ENCODE data around the gene TMEM14A. TPM values are rescaled to one million over a fixed set of nuclear protein-coding genes. Genes with fewer than 3 reads are reported as not detected.
"Not testable (repeated sequence)": the region's sequence is repeated elsewhere in the genome, so short reads cannot be mapped to it uniquely, and the experiment has no call there.

TMEM14A gene
- total RNA-seq, 3 donors from 2014 or later, result 16.5 to 33.2 (median 19.7) TPM

- Histone ChIP-seq H3K4me3 (no peak overlapping the region), H3K4me1 (peaks cover 0 to 8% of the 10 kb centered on the region in 2 donors), H3K9me3 (no peaks in the 10 kb centered on the region), H3K27ac (no peak overlapping the region), H3K36me3 (no peaks in the 10 kb centered on the region), H3K27me3 (no peaks in the 10 kb centered on the region)
- no peak for TF ChIP-seq CTCF (IDR thresholded peaks at IDR 0.05)
- TF ChIP-seq POLR2A (IDR thresholded peaks at IDR 0.05), result no peak
- no peak for TF ChIP-seq POLR2AphosphoS5 (IDR thresholded peaks at IDR 0.05)
- DNase-seq (ENCODE audit: low spot score in 2 of 2), result no peak
- intact Hi-C loops (cut with DNase I; ENCODE audit: low total_unique reads), result no loop called here
Observed at GRCh38 chr6:52674666-52675065, 3.8 kb downstream of the TMEM14A start.

- Histone ChIP-seq H3K27ac (no peak overlapping the region), H3K4me3 (no peak overlapping the region), H3K36me3 (no peaks in the 10 kb centered on the region), H3K4me1 (peaks cover 0 to 8% of the 10 kb centered on the region in 2 donors), H3K27me3 (no peaks in the 10 kb centered on the region), H3K9me3 (no peaks in the 10 kb centered on the region)
- no peak for DNase-seq (ENCODE audit: low spot score in 2 of 2)
- intact Hi-C loops (cut with DNase I; ENCODE audit: low total_unique reads), result no loop called here
- TF ChIP-seq POLR2AphosphoS5 (IDR thresholded peaks at IDR 0.05) (no peak), POLR2A (IDR thresholded peaks at IDR 0.05) (no peak), CTCF (IDR thresholded peaks at IDR 0.05) (no peak)
Observed at GRCh38 chr6:52675372-52675771, 4.5 kb downstream of the TMEM14A start.

GRCh38 chr6:52676631-52677030 lies 5.7 kb downstream of the TMEM14A start:
- H3K4me3 ChIP-seq; DNase-seq (ENCODE audit: low spot score in 2 of 2); intact Hi-C loops (cut with DNase I; ENCODE audit: low total_unique reads); H3K9me3 ChIP-seq; H3K27ac ChIP-seq; H3K27me3 ChIP-seq; H3K4me1 ChIP-seq; H3K36me3 ChIP-seq: not testable (repeated sequence)

- Histone ChIP-seq H3K27ac (no peak overlapping the region), H3K9me3 (no peaks in the 10 kb centered on the region), H3K4me3 (no peak overlapping the region), H3K27me3 (no peaks in the 10 kb centered on the region), H3K4me1 (no peaks in the 10 kb centered on the region), H3K36me3 (no peaks in the 10 kb centered on the region)
- no peak for DNase-seq (ENCODE audit: low spot score in 2 of 2)
- intact Hi-C loops (cut with DNase I; ENCODE audit: low total_unique reads), result no loop called here
- TF ChIP-seq CTCF (IDR thresholded peaks at IDR 0.05), result no peak
- TF ChIP-seq POLR2A (IDR thresholded peaks at IDR 0.05), result no peak
- TF ChIP-seq POLR2AphosphoS5 (IDR thresholded peaks at IDR 0.05), result no peak
Observed at GRCh38 chr6:52681416-52681815, 10.5 kb downstream of the TMEM14A start.

- TF ChIP-seq POLR2A (IDR thresholded peaks at IDR 0.05) (no peak), POLR2AphosphoS5 (IDR thresholded peaks at IDR 0.05) (no peak), CTCF (IDR thresholded peaks at IDR 0.05) (no peak)
- Histone ChIP-seq H3K4me1 (no peaks in the 10 kb centered on the region), H3K27me3 (no peaks in the 10 kb centered on the region), H3K27ac (no peak overlapping the region), H3K4me3 (no peak overlapping the region), H3K9me3 (no peaks in the 10 kb centered on the region), H3K36me3 (no peaks in the 10 kb centered on the region)
- intact Hi-C loops (cut with DNase I; ENCODE audit: low total_unique reads), result no loop called here
- no peak for DNase-seq (ENCODE audit: low spot score in 2 of 2)
Observed at GRCh38 chr6:52686878-52687699, 16.2 kb downstream of the TMEM14A start.
